H9 (cell line): ENCODE results near the gene GARNL3. TPM values are rescaled to one million over a fixed set of nuclear protein-coding genes. Genes with fewer than 3 reads are reported as not detected.

Source experiments
- DNase-seq: peaks from one replicate; pipeline ENCODE4 v3.0.0-alpha.2; 2017
- H2AFZ ChIP-seq: one replicate; pipeline ENCODE4 v1.6.1; 2013; ENCODE audit warnings: mild to moderate bottlenecking, low read length, control low read depth, moderate library complexity
- H2AK5ac ChIP-seq: 2 replicates; pipeline ENCODE4 v1.6.1; 2013; ENCODE audit warnings: low read length, control low read depth, mixed read lengths; ENCODE audit not compliant: insufficient read length
- H2BK120ac ChIP-seq: one replicate; pipeline ENCODE4 v1.6.1; 2013; ENCODE audit warnings: low read depth, mild to moderate bottlenecking, low read length, control low read depth, inconsistent platforms; ENCODE audit not compliant: poor library complexity, severe bottlenecking
- H2BK12ac ChIP-seq: 2 replicates; pipeline ENCODE4 v1.6.1; 2013; ENCODE audit warnings: low read length, control low read depth, mixed read lengths, low read depth; ENCODE audit not compliant: insufficient read length
- H2BK15ac ChIP-seq: 2 replicates; pipeline ENCODE4 v1.6.1; 2013; ENCODE audit warnings: low read depth, low read length, control low read depth
- H2BK20ac ChIP-seq: one replicate; pipeline ENCODE4 v1.6.1; 2013; ENCODE audit warnings: low read depth, mild to moderate bottlenecking, low read length, control low read depth, inconsistent platforms; ENCODE audit not compliant: poor library complexity, severe bottlenecking
- H2BK5ac ChIP-seq: 2 replicates; pipeline ENCODE4 v1.6.1; 2013; ENCODE audit warnings: low read length, control low read depth, mixed read lengths; ENCODE audit not compliant: insufficient read length
- H3K14ac ChIP-seq: 2 replicates; pipeline ENCODE4 v1.6.1; 2013; ENCODE audit warnings: low read length, control low read depth; ENCODE audit not compliant: insufficient read depth
- H3K18ac ChIP-seq: 2 replicates; pipeline ENCODE4 v1.6.1; 2013; ENCODE audit warnings: low read depth, mild to moderate bottlenecking, mixed read lengths, low read length, control low read depth; ENCODE audit not compliant: insufficient read length
- H3K23ac ChIP-seq: 2 replicates; pipeline ENCODE4 v1.6.1; 2013; ENCODE audit warnings: low read length, control low read depth, mixed read lengths, low read depth; ENCODE audit not compliant: insufficient read length
- H3K23me2 ChIP-seq: 2 replicates; pipeline ENCODE4 v1.6.1; 2013; ENCODE audit warnings: low read depth, mild to moderate bottlenecking, mixed read lengths, low read length, control low read depth; ENCODE audit not compliant: insufficient read length, poor library complexity, severe bottlenecking
- H3K27ac ChIP-seq: 2 replicates; pipeline ENCODE4 v1.5.1; 2013; ENCODE audit warnings: low read length, control low read depth, mixed read lengths, low read depth; ENCODE audit not compliant: insufficient read length
- H3K27me3 ChIP-seq: 2 replicates; pipeline ENCODE4 v1.6.1; 2013; ENCODE audit warnings: low read length, control low read depth, inconsistent platforms; ENCODE audit not compliant: insufficient read depth
- H3K4ac ChIP-seq: 2 replicates; pipeline ENCODE4 v1.6.1; 2013; ENCODE audit warnings: low read depth, mild to moderate bottlenecking, control low read depth, inconsistent platforms, low read length, moderate library complexity
- H3K4me1 ChIP-seq: 2 replicates; pipeline ENCODE4 v1.6.1; 2013; ENCODE audit warnings: low read length, control low read depth, inconsistent platforms; ENCODE audit not compliant: insufficient read depth
- H3K4me2 ChIP-seq: 2 replicates; pipeline ENCODE4 v1.6.1; 2013; ENCODE audit warnings: low read length, control low read depth, mixed read lengths; ENCODE audit not compliant: insufficient read length, insufficient read depth
- H3K56ac ChIP-seq: 2 replicates; pipeline ENCODE4 v1.6.1; 2013; ENCODE audit warnings: low read depth, mild to moderate bottlenecking, mixed read lengths, low read length, control low read depth; ENCODE audit not compliant: insufficient read length
- H3K79me1 ChIP-seq: 2 replicates; pipeline ENCODE4 v1.6.1; 2013; ENCODE audit warnings: low read depth, mild to moderate bottlenecking, moderate library complexity, low read length, control low read depth, inconsistent platforms; ENCODE audit not compliant: insufficient read depth, poor library complexity, severe bottlenecking
- H3K79me2 ChIP-seq: 2 replicates; pipeline ENCODE4 v1.6.1; 2013; ENCODE audit warnings: low read length, control low read depth, inconsistent platforms; ENCODE audit not compliant: insufficient read depth
- H3K9ac ChIP-seq: 2 replicates; pipeline ENCODE4 v1.6.1; 2013; ENCODE audit warnings: low read length, control low read depth, mixed read lengths; ENCODE audit not compliant: insufficient read length; ENCODE audit errors: extremely low read depth
- H3K9me3 ChIP-seq: one replicate; pipeline ENCODE4 v1.6.1; 2013; ENCODE audit warnings: low read depth, low read length, inconsistent platforms; ENCODE audit not compliant: control insufficient read depth
- H3T11ph ChIP-seq: one replicate; pipeline ENCODE4 v1.6.1; 2013; ENCODE audit warnings: mild to moderate bottlenecking, low read length, control low read depth, inconsistent platforms
- H4K20me1 ChIP-seq: one replicate; pipeline ENCODE4 v1.6.1; 2013; ENCODE audit not compliant: control insufficient read depth, insufficient read length, insufficient read depth
- H4K5ac ChIP-seq: 2 replicates; pipeline ENCODE4 v1.6.1; 2013; ENCODE audit warnings: low read depth, mild to moderate bottlenecking, mixed read lengths, low read length, control low read depth; ENCODE audit not compliant: insufficient read length
- H4K8ac ChIP-seq: replicated peaks from 2 replicates; pipeline ENCODE4 v1.6.1; 2013; ENCODE audit warnings: low read length, control low read depth, mixed read lengths, low read depth; ENCODE audit not compliant: insufficient read length
- H4K91ac ChIP-seq: 2 replicates; pipeline ENCODE4 v1.6.1; 2013; ENCODE audit warnings: low read depth, mild to moderate bottlenecking, moderate library complexity, mixed read lengths, low read length, control low read depth; ENCODE audit not compliant: insufficient read length
- H3K27ac Mint-ChIP-seq, 3 experiments: 2 replicates in 2 of 3; 3 replicates in 1 of 3; pipeline ENCODE4 v1.8.0; 2020 to 2021; ENCODE audit warnings: mixed read lengths in 3 of 3, mild to moderate bottlenecking in 1 of 3, moderate library complexity in 1 of 3
- H3K27me3 Mint-ChIP-seq: 2 replicates; pipeline ENCODE4 v1.8.0; 2021; ENCODE audit warnings: low read depth, mild to moderate bottlenecking, moderate library complexity, mixed read lengths
- H3K36me3 Mint-ChIP-seq, 3 experiments: 2 replicates in 2 of 3; 3 replicates in 1 of 3; pipeline ENCODE4 v1.8.0; 2020 to 2021; ENCODE audit warnings: low read depth in 3 of 3, mixed read lengths in 3 of 3; ENCODE audit not compliant: insufficient read depth in 1 of 3
- H3K4me1 Mint-ChIP-seq, 2 experiments: 2 replicates each; pipeline ENCODE4 v1.8.0; 2020; ENCODE audit warnings: mixed read lengths in 2 of 2
- H3K4me3 Mint-ChIP-seq, 2 experiments: 2 replicates in 1 of 2; 3 replicates in 1 of 2; pipeline ENCODE4 v1.8.0; 2020 to 2021; ENCODE audit warnings: mild to moderate bottlenecking in 2 of 2, mixed read lengths in 2 of 2, moderate library complexity in 1 of 2
- H3K9me3 Mint-ChIP-seq, 2 experiments: 2 replicates in 1 of 2; 3 replicates in 1 of 2; pipeline ENCODE4 v1.8.0; 2020; ENCODE audit warnings: mild to moderate bottlenecking in 2 of 2, mixed read lengths in 2 of 2, moderate library complexity in 1 of 2
- WGBS: extraction: QIAGEN DNeasy Blood & Tissue Kit; methylation state at CpG from one replicate; pipeline ENCODE4 v1.1.7; 2013; ENCODE audit warnings: missing lambda C conversion rate, low lambda C conversion rate, mixed read lengths; ENCODE audit not compliant: insufficient read length; ENCODE audit errors: extremely low coverage; 5-methylcytosine and 5-hydroxymethylcytosine counted together
- total RNA-seq: library from RNA; stranded (reverse); gene quantifications from 2 replicates; pipeline ENCODE4 v1.2.1, GENCODE V29; 2021
- TF ChIP-seq, protein P1 (sequence below): fragments of 200-600 bp; sonication (generic); conservative IDR thresholded peaks from 3 replicates; pipeline ENCODE4 v1.8.0; 2021; ENCODE audit warnings: antibody characterized with exemption, mild to moderate bottlenecking

The GARNL3 gene
- total RNA-seq, 1 experiment from 2014 or later: 8.7 TPM

DNA sequence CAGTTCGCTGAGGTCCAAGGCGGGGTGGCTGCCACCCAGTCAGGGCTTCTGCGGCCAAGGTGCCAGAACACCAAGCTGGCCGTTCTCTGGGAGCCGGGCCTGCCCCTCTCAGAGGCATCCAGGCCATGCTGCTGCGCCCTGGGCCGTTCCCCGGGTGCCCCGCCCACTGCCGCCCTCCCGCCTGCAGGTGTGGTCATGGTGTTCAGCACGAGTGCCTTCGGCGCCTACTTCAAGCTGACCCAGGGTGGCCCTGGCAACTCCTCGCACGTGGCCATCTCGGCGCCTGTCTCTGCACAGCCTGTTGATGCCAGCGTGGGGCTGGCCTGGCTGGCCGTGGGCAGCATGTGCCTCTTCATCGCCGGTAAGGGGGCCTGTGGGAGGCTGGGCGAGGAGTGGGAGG, 140.1 kb downstream of the GARNL3 start:
- H3K27ac ChIP-seq: no peak overlapping the region
- peak; percentile 32 for DNase-seq
- no peak overlapping the region for H3K18ac ChIP-seq
- H2BK15ac ChIP-seq: no peak overlapping the region
- no peak overlapping the region for H3K56ac ChIP-seq
- H3K4ac ChIP-seq: no peak overlapping the region
- no peak overlapping the region for H2BK20ac ChIP-seq
- H3K79me1 ChIP-seq: no peaks in the 10 kb centered on the region
- no peak overlapping the region for H3K4me2 ChIP-seq
- no peaks in the 10 kb centered on the region for H3K23me2 ChIP-seq
- H3K27me3 ChIP-seq: no peaks in the 10 kb centered on the region
- no peak overlapping the region for H2BK12ac ChIP-seq
- Mint-ChIP-seq H3K9me3 (no peaks in the 10 kb centered on the region), H3K4me3 (no peak overlapping the region), H3K27ac (no peak overlapping the region), H3K4me1 (no peaks in the 10 kb centered on the region), H3K27me3 (no peaks in the 10 kb centered on the region), H3K36me3 (peaks cover 9 to 25% (median 19%) of the 10 kb centered on the region in 3 experiments; a peak in 6 of 7 replicates)
- H2AFZ ChIP-seq: no peak overlapping the region
- no CpG with 5 or more reads among the region's 23 CpGs for WGBS
- no peak overlapping the region for H4K91ac ChIP-seq
- H3K9ac ChIP-seq: no peak overlapping the region
- TF ChIP-seq, protein P1, sequence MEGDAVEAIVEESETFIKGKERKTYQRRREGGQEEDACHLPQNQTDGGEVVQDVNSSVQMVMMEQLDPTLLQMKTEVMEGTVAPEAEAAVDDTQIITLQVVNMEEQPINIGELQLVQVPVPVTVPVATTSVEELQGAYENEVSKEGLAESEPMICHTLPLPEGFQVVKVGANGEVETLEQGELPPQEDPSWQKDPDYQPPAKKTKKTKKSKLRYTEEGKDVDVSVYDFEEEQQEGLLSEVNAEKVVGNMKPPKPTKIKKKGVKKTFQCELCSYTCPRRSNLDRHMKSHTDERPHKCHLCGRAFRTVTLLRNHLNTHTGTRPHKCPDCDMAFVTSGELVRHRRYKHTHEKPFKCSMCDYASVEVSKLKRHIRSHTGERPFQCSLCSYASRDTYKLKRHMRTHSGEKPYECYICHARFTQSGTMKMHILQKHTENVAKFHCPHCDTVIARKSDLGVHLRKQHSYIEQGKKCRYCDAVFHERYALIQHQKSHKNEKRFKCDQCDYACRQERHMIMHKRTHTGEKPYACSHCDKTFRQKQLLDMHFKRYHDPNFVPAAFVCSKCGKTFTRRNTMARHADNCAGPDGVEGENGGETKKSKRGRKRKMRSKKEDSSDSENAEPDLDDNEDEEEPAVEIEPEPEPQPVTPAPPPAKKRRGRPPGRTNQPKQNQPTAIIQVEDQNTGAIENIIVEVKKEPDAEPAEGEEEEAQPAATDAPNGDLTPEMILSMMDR: no peak
- H3K9me3 ChIP-seq: no peaks in the 10 kb centered on the region
- no peak overlapping the region for H3T11ph ChIP-seq
- H2AK5ac ChIP-seq: no peak overlapping the region
- no peak overlapping the region for H3K23ac ChIP-seq
- no peaks in the 10 kb centered on the region for H3K79me2 ChIP-seq
- H4K8ac ChIP-seq: no peak overlapping the region
- H2BK120ac ChIP-seq: no peak overlapping the region
- H4K5ac ChIP-seq: no peak overlapping the region
- no peaks in the 10 kb centered on the region for H4K20me1 ChIP-seq
- no peaks in the 10 kb centered on the region for H3K4me1 ChIP-seq
- no peak overlapping the region for H2BK5ac ChIP-seq
- no peak overlapping the region for H3K14ac ChIP-seq
